GM12875 (cell line): ENCODE data around the gene NCOA3.

Source experiments
- H3K4me3 ChIP-seq: one replicate; pipeline ENCODE4 v1.5.1; 2011; ENCODE audit warnings: low read depth, low read length, control low read depth
- CTCF ChIP-seq: IDR thresholded peaks from 2 replicates; pipeline ENCODE4 v1.5.1; 2011; ENCODE audit warnings: low read depth, mild to moderate bottlenecking, control low read depth, inconsistent platforms, low read length, moderate library complexity, borderline replicate concordance; ENCODE audit not compliant: insufficient read depth

NCOA3 gene

DNA sequence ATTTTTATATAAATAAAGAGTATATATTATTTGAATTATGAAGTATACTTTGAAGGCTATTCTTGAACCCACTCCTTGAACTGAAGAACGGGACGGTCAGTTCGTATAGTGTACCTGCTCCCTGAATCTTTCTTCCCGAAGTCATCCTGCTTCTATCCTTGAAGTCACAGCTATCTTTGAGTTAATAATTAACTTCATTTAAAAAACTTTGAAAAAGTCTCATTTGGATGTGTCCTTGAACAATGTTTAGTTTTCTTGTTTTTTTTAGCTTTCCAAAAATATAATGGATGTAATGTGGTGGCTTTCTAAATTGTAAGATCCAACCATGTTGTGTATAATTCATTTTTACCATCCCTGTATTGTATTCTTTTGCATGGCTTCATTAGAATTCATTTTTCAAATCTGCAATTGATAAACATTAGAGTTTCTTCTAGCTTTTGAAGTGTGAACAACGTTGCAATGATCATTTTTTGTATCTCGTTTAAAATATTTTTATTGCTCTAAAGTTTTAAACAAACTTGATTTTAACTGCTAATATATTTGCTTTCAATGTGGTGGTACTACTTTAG, 94.4 kb downstream of the NCOA3 start:
- TF ChIP-seq CTCF, result no peak
- H3K4me3 ChIP-seq, result no peak overlapping the region

DNA sequence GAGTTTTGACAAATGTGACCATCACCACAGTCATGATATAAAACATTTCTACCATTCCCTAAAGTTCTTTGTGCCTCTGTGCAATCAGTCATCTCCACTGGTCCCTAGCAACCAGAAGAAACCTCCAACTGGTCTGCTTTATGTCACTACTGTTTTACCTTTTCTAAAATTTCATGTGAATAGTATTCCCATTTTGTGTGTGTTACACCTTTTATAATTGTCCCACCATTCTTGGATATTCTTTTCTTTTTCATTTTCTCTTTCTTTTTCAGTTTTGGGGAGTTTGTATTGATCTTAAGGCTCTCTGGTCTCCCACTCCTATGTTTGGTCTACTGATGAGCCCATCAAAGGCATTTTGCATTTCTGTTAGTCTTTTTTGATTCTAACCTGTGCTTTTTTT, 95.4 kb downstream of the NCOA3 start:
- TF ChIP-seq CTCF, result no peak
- no peak overlapping the region for H3K4me3 ChIP-seq

- H3K4me3 ChIP-seq, result no peak overlapping the region
- TF ChIP-seq CTCF, result no peak
These were observed 97.4 kb downstream of the NCOA3 start for GRCh38 chr20:47598911-47599744.

GRCh38 chr20:47600967-47601547, 99.4 kb downstream of the NCOA3 start:
- no peak for TF ChIP-seq CTCF
- H3K4me3 ChIP-seq, result no peak overlapping the region

- no peak overlapping the region for H3K4me3 ChIP-seq
- no peak for TF ChIP-seq CTCF
These were observed 101.6 kb downstream of the NCOA3 start for GRCh38 chr20:47603260-47603659.

DNA sequence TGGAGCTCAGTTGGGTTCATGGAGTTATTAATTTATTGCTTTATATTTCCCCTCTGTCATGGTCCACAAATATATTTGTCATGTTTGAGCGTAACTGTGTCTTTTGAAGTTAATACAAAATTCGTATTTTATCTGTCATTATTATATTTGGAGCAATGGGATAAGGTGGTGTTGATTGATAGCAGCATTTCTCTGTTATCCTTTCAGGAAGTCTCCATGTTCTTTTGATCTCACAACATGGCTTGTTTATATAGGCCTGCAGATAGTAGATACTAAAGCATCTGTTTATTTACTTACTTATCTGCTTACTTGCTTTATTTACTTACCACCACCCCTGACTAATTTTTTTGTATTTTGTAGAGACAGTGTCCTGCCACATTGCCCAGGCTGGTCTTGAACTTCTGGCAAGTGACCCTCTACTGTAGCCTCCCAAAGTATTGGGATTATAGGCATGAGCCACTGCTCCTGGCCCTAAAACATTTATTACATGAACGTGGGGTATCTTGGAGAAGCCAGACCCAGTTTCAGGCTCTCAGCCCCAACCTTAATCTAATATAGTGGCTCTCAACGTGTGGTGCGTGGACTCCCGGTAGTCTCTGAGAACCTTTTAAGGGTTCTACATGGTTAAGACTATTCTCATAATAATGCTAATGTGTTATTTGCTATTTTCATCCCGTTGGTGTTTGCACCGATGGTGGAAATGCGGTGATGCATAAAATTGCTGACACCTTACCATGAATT, 104.2 kb downstream of the NCOA3 start:
- TF ChIP-seq CTCF, result no peak
- H3K4me3 ChIP-seq, result no peak overlapping the region
